Tibial nerve (tissue), 4 donors: ENCODE measurements around the gene DYRK2. TPM values are rescaled to one million over a fixed set of nuclear protein-coding genes. Genes with fewer than 3 reads are reported as not detected.

Source experiments
- DNase-seq, 2 donors: peaks; one replicate each; pipeline ENCODE4 v3.0.0-alpha.2; 2019; ENCODE audit warnings: low spot score in 2 of 2
- H3K27ac ChIP-seq, 4 donors: fragments of 200-600 bp; sonication (generic) in 3 of 4; one replicate each; pipeline ENCODE4 v1.5.1; 2017 to 2019; ENCODE audit warnings: mild to moderate bottlenecking in 1 of 4
- H3K27me3 ChIP-seq, 2 donors: fragments of 200-600 bp; sonication (generic) in 1 of 2; one replicate each; pipeline versions ENCODE4 v1.5.1 to v1.6.0; 2017 to 2019
- H3K36me3 ChIP-seq, 3 donors: fragments of 200-600 bp; sonication (generic); one replicate each; pipeline ENCODE4 v1.5.1; 2018 to 2019
- H3K4me1 ChIP-seq, 4 donors: fragments of 200-600 bp; sonication (generic) in 3 of 4; one replicate each; pipeline ENCODE4 v1.5.1; 2017 to 2019
- H3K4me3 ChIP-seq, 4 donors: fragments of 200-600 bp; sonication (generic) in 3 of 4; one replicate each; pipeline ENCODE4 v1.5.1; 2017 to 2019; ENCODE audit warnings: mild to moderate bottlenecking in 1 of 4, moderate library complexity in 1 of 4
- H3K9me3 ChIP-seq, 4 donors: fragments of 200-600 bp; sonication (generic) in 3 of 4; one replicate each; pipeline ENCODE4 v1.5.1; 2017 to 2019
- CTCF ChIP-seq, 5 experiments: fragments of 200-600 bp in 3 of 5; fragments of 450-650 bp in 2 of 5; sonication (generic) in 3 of 5; IDR thresholded peaks; one replicate each; pipeline ENCODE4 v1.5.1; 2016 to 2019; ENCODE audit warnings: antibody characterized with exemption in 5 of 5, mild to moderate bottlenecking in 3 of 5, moderate library complexity in 2 of 5
- EP300 ChIP-seq, 2 donors: sonication (generic); formaldehyde crosslinking; IDR thresholded peaks; one replicate each; pipeline ENCODE4 v1.6.1; 2017; ENCODE audit warnings: antibody characterized with exemption in 2 of 2, mild to moderate bottlenecking in 1 of 2
- POLR2A ChIP-seq, 2 donors: fragments of 450-650 bp; IDR thresholded peaks; one replicate each; pipeline ENCODE4 v1.6.1; 2017; ENCODE audit warnings: antibody characterized with exemption in 2 of 2, mild to moderate bottlenecking in 2 of 2, moderate library complexity in 2 of 2
- WGBS, 2 donors: methylation state at CpG; one replicate each; pipeline ENCODE4 v1.1.5; 2018; 5-methylcytosine and 5-hydroxymethylcytosine counted together
- total RNA-seq, 4 donors: library from RNA; depleted of rRNA; stranded (reverse); fragments of >200 nt; gene quantifications; one replicate each; pipeline ENCODE4 v1.1.0, GENCODE V29; 2016

DYRK2 gene
- total RNA-seq = 10 to 100 TPM in 3 of 4 donors, 1 to 10 TPM in 1; 9.6 to 21.6 (median 19.2) TPM

- peaks cover 0 to 42% (median 17%) of the 10 kb centered on the region in 4 donors for H3K4me1 ChIP-seq
These were observed at the start of gene DYRK2 for GRCh38 chr12:67648521-67649260. DYRK2 (plus strand) TSS chr12:67648745; CDS start chr12:67649134, 389 bp downstream.

GRCh38 chr12:67599691-67600090 lies 48.9 kb upstream of the DYRK2 start:
- Histone ChIP-seq H3K27ac (no peak overlapping the region), H3K27me3 (no peaks in the 10 kb centered on the region), H3K4me3 (no peak overlapping the region), H3K4me1 (no peaks in the 10 kb centered on the region), H3K36me3 (no peaks in the 10 kb centered on the region), H3K9me3 (no peaks in the 10 kb centered on the region)
- TF ChIP-seq EP300 (IDR thresholded peaks at IDR 0.05) (no peak), POLR2A (IDR thresholded peaks at IDR 0.05) (no peak), CTCF (IDR thresholded peaks at IDR 0.05) (no peak)
- 88 to 90% methylated on average over 6 of the region's 6 CpGs for WGBS, 2 donors
- DNase-seq = no peak

More at GRCh38 chr12:67648521-67649260, at the start of gene DYRK2:
- peak in 1 of 5 experiments; percentile 25 for TF ChIP-seq CTCF (IDR thresholded peaks at IDR 0.05)
- peak; percentile 83 to 85 for TF ChIP-seq POLR2A (IDR thresholded peaks at IDR 0.05)
- peak in 1 of 2 donors; percentile 88 for TF ChIP-seq EP300 (IDR thresholded peaks at IDR 0.05)
- DNase-seq = peak; percentile 67 to 70
- 0% methylated on average over 26 to 57 of the region's 109 CpGs for WGBS, 2 donors
- H3K36me3 ChIP-seq = no peaks in the 10 kb centered on the region
- peak within 1 kb of the TSS; percentile 71 to 99 (median 92) for H3K4me3 ChIP-seq
- no peaks in the 10 kb centered on the region for H3K9me3 ChIP-seq
- H3K27ac ChIP-seq = peak within 1 kb of the TSS; percentile 65 to 97 (median 96)
- H3K27me3 ChIP-seq = no peaks in the 10 kb centered on the region

- Histone ChIP-seq H3K4me3 (no peak overlapping the region), H3K27ac (no peak overlapping the region), H3K4me1 (no peaks in the 10 kb centered on the region), H3K27me3 (no peaks in the 10 kb centered on the region), H3K9me3 (no peaks in the 10 kb centered on the region), H3K36me3 (no peaks in the 10 kb centered on the region)
- TF ChIP-seq POLR2A (IDR thresholded peaks at IDR 0.05) (no peak), EP300 (IDR thresholded peaks at IDR 0.05) (no peak), CTCF (IDR thresholded peaks at IDR 0.05) (no peak)
- WGBS, 2 donors = 71 to 83% methylated on average over 1 of the region's 1 CpG
- no peak for DNase-seq
These were observed 47.4 kb upstream of the DYRK2 start for GRCh38 chr12:67601126-67601525.

- no peak for TF ChIP-seq EP300 (IDR thresholded peaks at IDR 0.05)
- TF ChIP-seq POLR2A (IDR thresholded peaks at IDR 0.05) = no peak
- TF ChIP-seq CTCF (IDR thresholded peaks at IDR 0.05) = no peak
- no peak overlapping the region for H3K4me3 ChIP-seq
- WGBS, 2 donors = 61 to 64% methylated on average over 4 of the region's 4 CpGs
- H3K4me1 ChIP-seq = no peaks in the 10 kb centered on the region
- H3K27ac ChIP-seq = no peak overlapping the region
- no peaks in the 10 kb centered on the region for H3K36me3 ChIP-seq
- DNase-seq = no peak
- no peaks in the 10 kb centered on the region for H3K27me3 ChIP-seq
- no peaks in the 10 kb centered on the region for H3K9me3 ChIP-seq
These were observed 39.2 kb upstream of the DYRK2 start for GRCh38 chr12:67609226-67609870.

GRCh38 chr12:67613040-67613439 lies 35.5 kb upstream of the DYRK2 start:
- Histone ChIP-seq H3K4me3 (no peak overlapping the region), H3K9me3 (no peaks in the 10 kb centered on the region), H3K4me1 (peaks cover 0 to under 1% (median 0%) of the 10 kb centered on the region in 4 donors), H3K27ac (no peak overlapping the region), H3K36me3 (no peaks in the 10 kb centered on the region), H3K27me3 (no peaks in the 10 kb centered on the region)
- DNase-seq = no peak
- WGBS, 2 donors = 58 to 59% methylated on average over 3 of the region's 3 CpGs
- TF ChIP-seq POLR2A (IDR thresholded peaks at IDR 0.05) = no peak
- TF ChIP-seq CTCF (IDR thresholded peaks at IDR 0.05) = no peak
- TF ChIP-seq EP300 (IDR thresholded peaks at IDR 0.05) = no peak
